Measurements from ENCODE around the gene POLR1C.
"Not testable (repeated sequence)": the region's sequence is repeated elsewhere in the genome, so short reads cannot be mapped to it uniquely, and the experiment has no call there.

The POLR1C gene

DNA sequence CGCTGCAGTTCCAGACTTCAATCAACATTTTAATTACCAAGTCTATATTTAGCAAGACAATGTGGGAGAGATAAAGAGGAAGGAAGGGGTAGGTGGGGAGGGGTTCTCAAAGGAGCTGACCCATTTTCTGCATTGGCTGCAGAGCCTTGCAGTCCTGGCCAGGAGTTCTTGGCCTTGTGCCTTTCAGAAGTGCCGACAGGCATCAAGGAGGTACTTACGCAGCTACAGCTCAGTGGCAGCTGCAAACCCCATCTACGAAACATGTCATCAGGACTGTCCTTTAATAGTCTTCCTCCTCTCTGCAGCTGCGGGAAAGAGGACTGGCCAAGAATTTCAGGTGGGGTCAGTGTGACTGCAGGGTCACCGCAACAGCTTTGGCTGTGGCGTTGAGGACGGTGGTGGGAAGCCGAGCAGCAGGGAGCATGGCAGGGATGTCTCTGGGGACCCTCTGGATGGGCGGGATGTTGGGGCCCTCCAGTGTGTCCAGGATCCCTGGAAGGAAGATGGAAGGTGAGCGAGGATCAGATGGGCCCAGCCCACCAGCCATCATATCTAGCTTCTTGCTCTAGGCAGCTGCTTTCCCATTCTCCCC, 5.0 kb upstream of the POLR1C start:
- WGBS = 96% methylated on average over 10 of the region's 11 CpGs
- H3K9me3 ChIP-seq (ENCODE audit: insufficient read depth, low read depth, low read length) = no peaks in the 10 kb centered on the region
- H3K4me1 ChIP-seq (ENCODE audit: insufficient read depth, low read length) = peaks cover 7% of the 10 kb centered on the region
- H3K27ac ChIP-seq (ENCODE audit: low read depth, low read length) = no peak overlapping the region; the same call in 1 of the 2 replicates
- peaks cover 29% of the 10 kb centered on the region for H3K27me3 ChIP-seq (ENCODE audit: insufficient read depth, low read length)
- H3K9ac ChIP-seq (ENCODE audit: low read depth, low read length) = no peak overlapping the region
- H3K4me3 ChIP-seq (ENCODE audit: low read length) = no peak overlapping the region
- H3K36me3 ChIP-seq (ENCODE audit: insufficient read depth, low read length) = peaks cover 43% of the 10 kb centered on the region

DNA sequence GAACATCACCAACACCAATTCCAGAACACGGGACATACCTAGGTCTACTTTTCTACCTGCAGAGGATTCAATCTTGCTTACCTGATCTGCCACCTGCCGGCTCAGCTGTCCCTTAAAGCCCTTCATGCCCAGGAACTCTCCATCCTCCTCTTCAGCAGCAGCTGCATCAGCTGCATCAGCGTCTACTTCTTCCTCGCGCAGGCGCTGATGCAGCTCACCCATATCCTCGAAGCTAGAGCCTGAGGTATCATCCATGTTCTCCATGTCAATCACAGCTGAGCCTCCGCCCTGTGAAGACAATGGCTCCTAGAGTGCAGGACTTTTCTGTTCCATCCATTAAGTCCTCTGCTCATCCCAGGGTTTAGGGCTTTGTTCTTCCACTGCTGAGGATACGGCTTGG, 1.1 kb upstream of the POLR1C start:
- Histone ChIP-seq H3K4me3 (ENCODE audit: low read length) (peak overlapping the region; percentile 97), H3K27ac (ENCODE audit: low read depth, low read length) (no peak overlapping the region), H3K27me3 (ENCODE audit: insufficient read depth, low read length) (no peaks in the 10 kb centered on the region), H3K9me3 (ENCODE audit: insufficient read depth, low read depth, low read length) (no peaks in the 10 kb centered on the region), H3K4me1 (ENCODE audit: insufficient read depth, low read length) (peaks cover 14% of the 10 kb centered on the region), H3K9ac (ENCODE audit: low read depth, low read length) (peak overlapping the region; percentile 97), H3K36me3 (ENCODE audit: insufficient read depth, low read length) (peaks cover 63% of the 10 kb centered on the region)
- 90% methylated on average over 9 of the region's 9 CpGs for WGBS

DNA sequence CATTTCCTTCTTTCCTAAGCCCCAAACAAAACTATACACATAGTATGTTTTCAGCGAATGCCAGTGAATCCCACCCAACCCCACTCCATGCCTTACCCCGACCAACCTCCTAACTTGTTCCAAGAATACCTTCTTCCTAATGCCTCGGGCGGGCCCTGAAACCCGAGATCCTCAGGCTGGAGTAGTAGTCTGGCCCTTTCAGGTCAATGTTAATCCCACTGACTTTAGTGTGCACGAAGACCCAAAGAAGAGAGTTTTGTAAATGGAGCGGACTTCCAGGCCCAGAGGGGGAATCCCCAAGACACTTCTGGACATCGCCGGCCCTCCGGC, 557 bp upstream of the POLR1C start:
- peak overlapping the region; percentile 49 for H3K27ac ChIP-seq (ENCODE audit: low read depth, low read length)
- peak overlapping the region; percentile 97 for H3K4me3 ChIP-seq (ENCODE audit: low read length)
- H3K36me3 ChIP-seq (ENCODE audit: insufficient read depth, low read length) = peaks cover 67% of the 10 kb centered on the region
- WGBS = 3% methylated on average over 10 of the region's 10 CpGs
- peaks cover 14% of the 10 kb centered on the region for H3K4me1 ChIP-seq (ENCODE audit: insufficient read depth, low read length)
- H3K9ac ChIP-seq (ENCODE audit: low read depth, low read length) = peak overlapping the region; percentile 97
- H3K27me3 ChIP-seq (ENCODE audit: insufficient read depth, low read length) = no peaks in the 10 kb centered on the region
- no peaks in the 10 kb centered on the region for H3K9me3 ChIP-seq (ENCODE audit: insufficient read depth, low read depth, low read length)

DNA sequence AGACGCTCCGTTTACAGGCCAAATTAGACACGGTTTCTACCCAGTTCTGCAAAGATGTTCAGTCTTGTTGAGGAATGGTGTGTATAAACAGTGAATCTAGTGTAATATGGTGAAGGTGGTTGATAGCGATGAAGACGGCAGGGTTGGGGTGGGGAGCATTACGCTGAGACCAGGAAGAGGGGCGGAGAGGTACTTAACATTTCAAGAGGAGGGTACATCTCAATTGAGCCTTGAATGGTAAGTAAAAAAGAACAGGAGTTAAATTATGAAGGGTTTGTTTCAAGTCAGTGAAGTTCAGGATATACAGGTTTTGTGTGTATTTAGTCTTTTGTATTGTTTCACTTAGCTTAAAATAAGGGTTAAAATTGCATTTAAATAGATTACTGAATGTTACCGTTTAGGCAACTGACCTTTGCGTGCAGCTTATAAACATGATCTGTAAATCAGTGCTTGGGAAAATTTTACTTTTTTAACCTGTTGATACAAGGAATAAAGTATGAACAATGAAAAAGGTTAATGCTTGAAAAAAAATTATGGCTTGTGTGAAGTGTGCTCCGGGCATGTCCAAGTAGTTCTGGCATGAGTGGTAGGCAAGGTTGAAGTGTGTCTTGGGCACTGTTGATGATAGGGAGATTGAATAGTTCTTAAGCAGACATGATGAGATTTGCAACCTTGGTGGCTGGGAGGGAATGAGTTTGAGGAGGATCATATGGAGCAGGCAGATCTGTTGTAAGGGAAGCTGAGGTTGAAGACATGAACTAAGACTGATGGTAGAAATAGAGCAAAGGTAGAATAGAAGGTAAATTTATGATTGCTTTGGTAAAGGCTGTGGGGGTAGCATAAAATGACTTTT, 842 bp downstream of the POLR1C start:
- Histone ChIP-seq H3K9me3 (ENCODE audit: insufficient read depth, low read depth, low read length) (no peaks in the 10 kb centered on the region), H3K4me1 (ENCODE audit: insufficient read depth, low read length) (peaks cover 14% of the 10 kb centered on the region), H3K27me3 (ENCODE audit: insufficient read depth, low read length) (no peaks in the 10 kb centered on the region), H3K27ac (ENCODE audit: low read depth, low read length) (peak overlapping the region; percentile 8; the same call in 1 of the 2 replicates), H3K36me3 (ENCODE audit: insufficient read depth, low read length) (peaks cover 67% of the 10 kb centered on the region), H3K9ac (ENCODE audit: low read depth, low read length) (peak overlapping the region; percentile 97), H3K4me3 (ENCODE audit: low read length) (peak overlapping the region; percentile 97)
- WGBS = 9% methylated on average over 10 of the region's 10 CpGs

DNA sequence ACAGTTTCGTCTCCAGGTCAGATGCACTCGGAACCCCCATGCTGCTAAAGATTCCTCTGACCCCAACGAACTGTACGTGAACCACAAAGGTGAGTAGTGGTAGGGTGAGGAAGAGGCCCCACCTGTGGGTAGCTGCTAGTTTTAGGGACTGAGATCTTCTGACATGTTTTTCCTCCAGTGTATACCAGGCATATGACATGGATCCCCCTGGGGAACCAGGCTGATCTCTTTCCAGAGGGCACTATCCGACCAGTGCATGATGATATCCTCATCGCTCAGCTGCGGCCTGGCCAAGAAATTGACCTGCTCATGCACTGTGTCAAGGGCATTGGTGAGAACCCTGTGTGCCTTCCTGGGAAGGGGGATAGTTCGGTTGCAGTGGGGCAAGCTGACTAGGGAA, 3.2 kb downstream of the POLR1C start:
- H3K36me3 ChIP-seq (ENCODE audit: insufficient read depth, low read length) = peaks cover 68% of the 10 kb centered on the region
- no peak overlapping the region for H3K9ac ChIP-seq (ENCODE audit: low read depth, low read length)
- WGBS = 96% methylated on average over 8 of the region's 8 CpGs
- no peaks in the 10 kb centered on the region for H3K27me3 ChIP-seq (ENCODE audit: insufficient read depth, low read length)
- peaks cover 14% of the 10 kb centered on the region for H3K4me1 ChIP-seq (ENCODE audit: insufficient read depth, low read length)
- no peaks in the 10 kb centered on the region for H3K9me3 ChIP-seq (ENCODE audit: insufficient read depth, low read depth, low read length)
- H3K4me3 ChIP-seq (ENCODE audit: low read length) = no peak overlapping the region
- H3K27ac ChIP-seq (ENCODE audit: low read depth, low read length) = no peak overlapping the region

DNA sequence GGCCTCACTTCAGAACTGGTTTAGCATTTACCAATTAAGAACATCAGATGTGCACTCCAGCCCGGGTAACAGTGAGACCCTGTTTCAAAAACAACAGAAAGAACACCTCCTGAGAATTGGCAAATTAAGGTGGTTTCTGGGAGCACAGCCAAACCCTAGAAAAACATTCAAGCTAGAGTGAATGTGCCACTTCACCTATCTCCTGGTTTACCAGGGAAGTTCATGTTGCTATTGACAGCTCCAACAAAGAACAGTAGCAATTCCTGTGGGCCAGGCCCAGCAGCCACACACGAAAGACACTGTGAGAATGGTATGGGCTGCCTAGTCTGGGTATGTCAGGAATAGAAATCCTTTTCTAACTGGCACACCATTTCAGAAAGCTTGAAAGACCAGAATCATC, 4.9 kb downstream of the POLR1C start:
- H3K9me3 ChIP-seq (ENCODE audit: insufficient read depth, low read depth, low read length) = no peaks in the 10 kb centered on the region
- no peak overlapping the region for H3K4me3 ChIP-seq (ENCODE audit: low read length)
- no peaks in the 10 kb centered on the region for H3K27me3 ChIP-seq (ENCODE audit: insufficient read depth, low read length)
- peaks cover 8% of the 10 kb centered on the region for H3K4me1 ChIP-seq (ENCODE audit: insufficient read depth, low read length)
- no peak overlapping the region for H3K27ac ChIP-seq (ENCODE audit: low read depth, low read length)
- peaks cover 78% of the 10 kb centered on the region for H3K36me3 ChIP-seq (ENCODE audit: insufficient read depth, low read length)
- no peak overlapping the region for H3K9ac ChIP-seq (ENCODE audit: low read depth, low read length)
- 94% methylated on average over 2 of the region's 2 CpGs for WGBS

DNA sequence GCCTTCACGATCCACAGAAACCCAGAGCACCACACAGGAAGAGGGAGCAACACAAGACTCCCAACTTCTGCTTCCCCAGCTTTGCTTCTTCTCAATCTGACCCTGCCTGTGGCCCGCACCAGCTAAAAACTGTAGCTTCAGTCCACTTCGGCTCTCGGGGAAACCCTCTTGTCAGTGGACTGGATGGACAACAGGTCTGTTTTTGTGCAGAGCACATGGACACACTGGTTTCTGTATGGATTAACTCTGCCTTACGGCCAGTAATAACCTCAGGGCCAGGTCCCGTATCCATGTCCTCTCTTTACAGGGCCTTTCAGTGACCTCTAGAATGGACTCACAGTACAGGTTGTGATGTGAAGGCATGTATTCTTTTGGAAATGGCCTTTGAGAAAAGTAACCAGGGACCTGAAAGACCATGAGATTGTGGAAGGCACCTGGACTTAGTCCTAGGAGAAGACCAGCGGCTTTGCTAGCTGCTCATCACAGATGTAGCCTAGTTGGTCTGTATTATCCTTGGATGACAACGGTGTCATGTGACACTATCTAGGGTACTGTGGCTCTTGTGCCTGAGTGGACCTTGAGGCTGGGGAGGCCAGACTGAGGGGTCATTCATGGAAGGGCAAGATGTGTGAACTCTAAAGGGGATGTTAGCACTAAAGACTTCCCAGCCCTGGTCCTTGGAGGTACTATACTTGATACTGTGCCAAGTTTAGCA, 5.8 kb downstream of the POLR1C start:
- Histone ChIP-seq H3K9me3 (ENCODE audit: insufficient read depth, low read depth, low read length) (no peaks in the 10 kb centered on the region), H3K36me3 (ENCODE audit: insufficient read depth, low read length) (peaks cover 87% of the 10 kb centered on the region), H3K27ac (ENCODE audit: low read depth, low read length) (no peak overlapping the region), H3K27me3 (ENCODE audit: insufficient read depth, low read length) (no peaks in the 10 kb centered on the region), H3K9ac (ENCODE audit: low read depth, low read length) (no peak overlapping the region), H3K4me1 (ENCODE audit: insufficient read depth, low read length) (peaks cover 7% of the 10 kb centered on the region), H3K4me3 (ENCODE audit: low read length) (no peak overlapping the region)
- 95% methylated on average over 8 of the region's 8 CpGs for WGBS

DNA sequence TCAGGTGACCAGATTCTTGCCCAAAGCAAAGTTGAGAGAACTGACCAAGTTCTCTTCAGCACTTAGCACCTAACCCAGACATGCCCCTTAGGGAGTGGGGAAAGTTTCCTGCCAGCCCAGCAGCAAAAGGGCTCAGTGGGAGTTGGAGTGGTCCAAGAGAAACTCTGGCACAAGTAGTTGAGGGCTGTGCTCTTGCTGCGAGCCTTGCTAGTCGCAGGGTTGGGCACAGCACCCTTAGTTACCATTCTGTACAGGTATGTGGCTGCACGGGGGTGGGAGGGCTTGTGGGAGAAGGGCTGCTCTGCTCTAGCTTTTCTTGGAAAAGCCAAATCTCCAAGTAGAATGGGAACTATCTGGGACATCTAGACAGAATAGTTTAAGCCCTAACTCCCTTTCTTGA, 6.4 kb downstream of the POLR1C start:
- Histone ChIP-seq H3K4me3 (ENCODE audit: low read length) (no peak overlapping the region), H3K9ac (ENCODE audit: low read depth, low read length) (no peak overlapping the region), H3K27me3 (ENCODE audit: insufficient read depth, low read length) (no peaks in the 10 kb centered on the region), H3K36me3 (ENCODE audit: insufficient read depth, low read length) (peaks cover 92% of the 10 kb centered on the region), H3K9me3 (ENCODE audit: insufficient read depth, low read depth, low read length) (no peaks in the 10 kb centered on the region), H3K27ac (ENCODE audit: low read depth, low read length) (no peak overlapping the region), H3K4me1 (ENCODE audit: insufficient read depth, low read length) (peaks cover 2% of the 10 kb centered on the region; the same call in 1 of the 2 replicates)
- 97% methylated on average over 3 of the region's 3 CpGs for WGBS

DNA sequence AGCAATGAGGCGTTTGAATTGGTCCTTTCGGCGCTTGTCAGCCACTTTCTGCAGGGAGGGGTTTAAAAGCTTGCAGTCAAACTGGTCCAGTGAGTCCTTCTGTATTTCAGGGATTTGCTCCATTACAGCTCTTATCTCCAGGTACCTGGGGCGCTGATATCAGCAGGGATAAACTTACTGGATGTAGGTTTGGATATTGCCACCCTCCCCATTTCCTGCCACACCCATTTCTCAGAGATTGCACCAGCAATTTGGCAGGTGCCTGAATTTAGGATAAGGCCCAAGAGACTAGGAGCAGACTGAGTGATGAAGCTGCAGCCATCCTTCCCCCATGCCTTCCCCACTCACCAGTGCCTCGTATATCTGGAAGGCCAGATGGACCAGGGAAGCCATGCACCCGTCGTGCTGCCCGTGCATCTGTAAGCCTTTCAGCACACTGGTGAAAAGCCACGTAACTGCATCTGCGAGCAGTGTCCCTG, 7.6 kb downstream of the POLR1C start:
- Histone ChIP-seq H3K27me3 (ENCODE audit: insufficient read depth, low read length) (no peaks in the 10 kb centered on the region), H3K9me3 (ENCODE audit: insufficient read depth, low read depth, low read length) (no peaks in the 10 kb centered on the region), H3K9ac (ENCODE audit: low read depth, low read length) (no peak overlapping the region), H3K27ac (ENCODE audit: low read depth, low read length) (no peak overlapping the region), H3K36me3 (ENCODE audit: insufficient read depth, low read length) (peaks cover 96% of the 10 kb centered on the region), H3K4me1 (ENCODE audit: insufficient read depth, low read length) (no peaks in the 10 kb centered on the region), H3K4me3 (ENCODE audit: low read length) (no peak overlapping the region)
- WGBS = 95% methylated on average over 10 of the region's 10 CpGs

DNA sequence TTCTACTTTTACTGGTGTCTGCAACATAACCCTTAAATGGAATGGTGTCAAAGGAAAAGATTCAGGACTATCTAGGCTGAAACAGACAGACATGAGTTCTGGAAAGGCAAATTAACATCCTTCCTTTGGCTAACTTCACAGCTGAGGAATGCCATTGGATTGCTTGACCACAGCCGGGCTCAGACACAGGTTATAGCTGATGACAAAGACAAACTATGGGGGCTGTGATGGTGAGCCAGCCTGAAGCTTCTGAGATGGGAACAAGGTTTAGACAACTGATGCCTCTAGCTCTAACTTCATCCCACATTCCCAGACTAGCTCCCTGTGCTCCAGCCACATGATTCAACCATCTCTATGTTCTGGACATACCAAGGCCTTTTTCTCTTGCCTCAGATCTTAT, 15.3 kb downstream of the POLR1C start:
- no peaks in the 10 kb centered on the region for H3K27me3 ChIP-seq (ENCODE audit: insufficient read depth, low read length)
- peaks cover 79% of the 10 kb centered on the region for H3K36me3 ChIP-seq (ENCODE audit: insufficient read depth, low read length)
- no peaks in the 10 kb centered on the region for H3K9me3 ChIP-seq (ENCODE audit: insufficient read depth, low read depth, low read length)
- 83% methylated on average over 1 of the region's 1 CpG for WGBS
- H3K27ac ChIP-seq (ENCODE audit: low read depth, low read length) = no peak overlapping the region
- H3K4me3 ChIP-seq (ENCODE audit: low read length) = no peak overlapping the region
- no peaks in the 10 kb centered on the region for H3K4me1 ChIP-seq (ENCODE audit: insufficient read depth, low read length)
- H3K9ac ChIP-seq (ENCODE audit: low read depth, low read length) = no peak overlapping the region

DNA sequence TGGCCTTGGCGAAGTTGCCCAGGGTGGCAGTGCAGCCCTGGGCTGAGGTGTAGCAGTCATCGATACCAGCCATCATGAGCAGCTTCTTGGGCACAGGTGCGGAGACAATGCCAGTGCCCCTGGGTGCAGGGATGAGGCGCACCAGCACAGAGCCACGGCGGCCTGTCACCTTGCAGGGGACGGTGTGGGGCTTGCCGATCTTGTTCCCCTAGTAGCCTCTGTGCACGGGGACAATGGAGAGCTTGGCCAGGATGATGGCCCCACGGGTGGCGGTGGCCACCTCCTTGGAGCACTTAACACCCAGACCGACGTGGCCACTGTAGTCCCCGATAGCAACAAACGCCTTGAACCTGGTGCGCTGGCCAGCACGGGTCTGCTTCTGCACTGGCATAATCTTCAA, 22.1 kb downstream of the POLR1C start:
- H3K9me3 ChIP-seq (ENCODE audit: insufficient read depth, low read depth, low read length); H3K4me1 ChIP-seq (ENCODE audit: insufficient read depth, low read length); H3K9ac ChIP-seq (ENCODE audit: low read depth, low read length); H3K4me3 ChIP-seq (ENCODE audit: low read length); H3K27me3 ChIP-seq (ENCODE audit: insufficient read depth, low read length); H3K27ac ChIP-seq (ENCODE audit: low read depth, low read length): not testable (repeated sequence)
- H3K36me3 ChIP-seq (ENCODE audit: insufficient read depth, low read length) = peaks cover 76% of the 10 kb centered on the region
- 99% methylated on average over 15 of the region's 17 CpGs for WGBS

Measured in HUES64 (cell line).